Bronchial epithelial cell (primary cell): ENCODE data around the gene PPP2R2B. TPM values are rescaled to one million over a fixed set of nuclear protein-coding genes. Genes with fewer than 3 reads are reported as not detected.

Experiments
- DNase-seq: peaks from one replicate; pipeline ENCODE4 v3.0.0-alpha.2; 2010; ENCODE audit warnings: low read depth
- FAIRE-seq: peaks from 2 replicates; lab custom pipeline; 2011; peaks lifted over from hg19 to GRCh38; lab: Jason Lieb, UNC
- H3K27me3 ChIP-seq: 2 replicates; pipeline ENCODE4 v1.5.1; 2011; ENCODE audit warnings: low read length; ENCODE audit not compliant: control insufficient read depth, insufficient read depth
- H3K36me3 ChIP-seq: 2 replicates; pipeline ENCODE4 v1.5.1; 2011; ENCODE audit warnings: low read length; ENCODE audit not compliant: control insufficient read depth, insufficient read depth
- H3K4me3 ChIP-seq: 2 replicates; pipeline ENCODE4 v1.5.1; 2011; ENCODE audit warnings: mild to moderate bottlenecking, low read depth, low read length, control low read depth
- CTCF ChIP-seq: IDR thresholded peaks from 2 replicates; pipeline ENCODE4 v1.5.1; 2011; ENCODE audit warnings: mild to moderate bottlenecking, moderate library complexity, low read length, control low read depth, inconsistent platforms; ENCODE audit not compliant: insufficient read depth, severe bottlenecking
- total RNA-seq: library from RNA; depleted of rRNA; stranded (reverse); fragments of >200 nt; gene quantifications from 2 replicates; pipeline ENCODE4 v1.2.1, GENCODE V29; 2014

The PPP2R2B gene
- total RNA-seq, 1 donor from 2014 or later = under 0.01 TPM

- no peaks in the 10 kb centered on the region for H3K36me3 ChIP-seq
- DNase-seq = no peak
- TF ChIP-seq CTCF = no peak
- H3K4me3 ChIP-seq = no peak overlapping the region
- FAIRE-seq = no peak
- H3K27me3 ChIP-seq = peaks cover 2% of the 10 kb centered on the region
Measured at GRCh38 chr5:146799671-146800070, 78.9 kb downstream of the PPP2R2B start.

- FAIRE-seq (no peak), DNase-seq (no peak)
- H3K4me3 ChIP-seq = no peak overlapping the region
- TF ChIP-seq CTCF = no peak
- peaks cover 2% of the 10 kb centered on the region for H3K27me3 ChIP-seq
- no peaks in the 10 kb centered on the region for H3K36me3 ChIP-seq
Measured at GRCh38 chr5:146799231-146799630, 79.3 kb downstream of the PPP2R2B start.

- DNase-seq = no peak
- no peak for FAIRE-seq
- peaks cover 2% of the 10 kb centered on the region for H3K27me3 ChIP-seq
- TF ChIP-seq CTCF = no peak
- H3K4me3 ChIP-seq = no peak overlapping the region
- no peaks in the 10 kb centered on the region for H3K36me3 ChIP-seq
Measured at GRCh38 chr5:146797658-146798057, 80.9 kb downstream of the PPP2R2B start.

- Histone ChIP-seq H3K36me3 (no peaks in the 10 kb centered on the region), H3K27me3 (peaks cover 2% of the 10 kb centered on the region), H3K4me3 (no peak overlapping the region)
- TF ChIP-seq CTCF = no peak
- no peak for DNase-seq
- FAIRE-seq = no peak
Measured at GRCh38 chr5:146796911-146797310, 81.6 kb downstream of the PPP2R2B start.

GRCh38 chr5:146796144-146796543 lies 82.4 kb downstream of the PPP2R2B start:
- Histone ChIP-seq H3K4me3 (no peak overlapping the region), H3K36me3 (no peaks in the 10 kb centered on the region), H3K27me3 (peaks cover 2% of the 10 kb centered on the region)
- DNase-seq = peak; percentile 14
- no peak for FAIRE-seq
- TF ChIP-seq CTCF = no peak

- Histone ChIP-seq H3K36me3 (no peaks in the 10 kb centered on the region), H3K27me3 (peaks cover 2% of the 10 kb centered on the region), H3K4me3 (no peak overlapping the region)
- no peak for FAIRE-seq
- no peak for TF ChIP-seq CTCF
- DNase-seq = no peak
Measured at GRCh38 chr5:146794326-146795029, 84.1 kb downstream of the PPP2R2B start.
